22Rv1 (cell line): ENCODE measurements around the gene PSMA6.

ENCODE experiments used
- ZFX ChIP-seq: fragments of 450-650 bp; IDR thresholded peaks from 2 replicates; pipeline ENCODE4 v1.6.1; 2017; ENCODE audit warnings: antibody characterized with exemption, borderline replicate concordance
- TF ChIP-seq, protein P1 (sequence below): fragments of 450-650 bp; IDR thresholded peaks from 2 replicates; pipeline ENCODE4 v1.5.1; 2017; ENCODE audit warnings: mild to moderate bottlenecking

DNA sequence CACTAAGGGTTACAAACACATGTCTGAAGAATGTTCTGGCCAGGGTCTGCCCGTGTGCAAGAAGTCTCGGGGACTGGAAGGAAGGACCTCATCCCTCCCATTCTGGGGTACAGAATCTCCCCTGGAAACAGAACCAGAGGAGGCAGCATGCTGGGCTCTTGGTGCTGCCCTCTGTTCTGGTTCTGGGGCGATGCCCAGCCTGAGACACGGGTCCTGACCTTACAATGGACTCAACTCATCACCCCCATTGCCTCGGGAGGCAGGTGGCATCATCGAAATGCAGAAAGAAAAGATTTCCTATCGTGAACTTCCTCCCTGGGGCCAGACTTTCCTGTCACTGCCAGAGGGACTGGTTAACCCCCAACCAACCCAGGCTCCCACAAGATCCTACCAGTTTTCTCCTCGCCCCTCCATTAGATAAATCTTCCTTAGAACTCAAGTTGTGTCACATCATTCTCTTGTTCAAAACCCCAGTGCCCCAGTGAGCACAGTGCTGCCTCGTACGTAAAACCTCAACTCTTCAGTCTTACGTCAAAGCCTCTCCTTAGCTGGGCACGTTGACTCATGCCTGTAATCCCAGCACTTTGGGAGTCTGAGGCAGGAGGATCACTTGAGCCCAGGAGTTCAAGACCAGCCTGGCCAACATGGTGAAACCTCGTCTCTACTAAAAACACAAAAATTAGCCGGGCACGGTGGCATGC lies 52.1 kb downstream of the PSMA6 start:
- TF ChIP-seq, protein P1, sequence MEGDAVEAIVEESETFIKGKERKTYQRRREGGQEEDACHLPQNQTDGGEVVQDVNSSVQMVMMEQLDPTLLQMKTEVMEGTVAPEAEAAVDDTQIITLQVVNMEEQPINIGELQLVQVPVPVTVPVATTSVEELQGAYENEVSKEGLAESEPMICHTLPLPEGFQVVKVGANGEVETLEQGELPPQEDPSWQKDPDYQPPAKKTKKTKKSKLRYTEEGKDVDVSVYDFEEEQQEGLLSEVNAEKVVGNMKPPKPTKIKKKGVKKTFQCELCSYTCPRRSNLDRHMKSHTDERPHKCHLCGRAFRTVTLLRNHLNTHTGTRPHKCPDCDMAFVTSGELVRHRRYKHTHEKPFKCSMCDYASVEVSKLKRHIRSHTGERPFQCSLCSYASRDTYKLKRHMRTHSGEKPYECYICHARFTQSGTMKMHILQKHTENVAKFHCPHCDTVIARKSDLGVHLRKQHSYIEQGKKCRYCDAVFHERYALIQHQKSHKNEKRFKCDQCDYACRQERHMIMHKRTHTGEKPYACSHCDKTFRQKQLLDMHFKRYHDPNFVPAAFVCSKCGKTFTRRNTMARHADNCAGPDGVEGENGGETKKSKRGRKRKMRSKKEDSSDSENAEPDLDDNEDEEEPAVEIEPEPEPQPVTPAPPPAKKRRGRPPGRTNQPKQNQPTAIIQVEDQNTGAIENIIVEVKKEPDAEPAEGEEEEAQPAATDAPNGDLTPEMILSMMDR, result no peak
- no peak for TF ChIP-seq ZFX
